ENCODE data around the gene SOCS1. TPM values are rescaled to one million over a fixed set of nuclear protein-coding genes. Genes with fewer than 3 reads are reported as not detected.
"Not testable (repeated sequence)": the region's sequence is repeated elsewhere in the genome, so short reads cannot be mapped to it uniquely, and the experiment has no call there.

Gene SOCS1
- total RNA-seq, 1 donor from 2014 or later, result 1.7 TPM

GRCh38 chr16:11290102-11290893, 34.3 kb upstream of the SOCS1 start:
- no peak for DNase-seq (ENCODE audit: low spot score)
- intact Hi-C loops (cut with DNase I), result no loop called here

- DNase-seq (ENCODE audit: low spot score); intact Hi-C loops (cut with DNase I): not testable (repeated sequence)
Observed at GRCh38 chr16:11289696-11290095, 33.7 kb upstream of the SOCS1 start.

GRCh38 chr16:11289202-11289601, 33.2 kb upstream of the SOCS1 start:
- intact Hi-C loops (cut with DNase I), result no loop called here
- no peak for DNase-seq (ENCODE audit: low spot score)

GRCh38 chr16:11285842-11286241, 29.8 kb upstream of the SOCS1 start:
- DNase-seq (ENCODE audit: low spot score), result no peak
- intact Hi-C loops (cut with DNase I), result no loop called here

GRCh38 chr16:11283820-11284248, 27.8 kb upstream of the SOCS1 start:
- DNase-seq (ENCODE audit: low spot score), result no peak
- intact Hi-C loops (cut with DNase I), result no loop called here

GRCh38 chr16:11280616-11281522, 24.9 kb upstream of the SOCS1 start, which contains the start of gene PRM1:
TSS of gene PRM1 (minus strand) at chr16:11281330. CDS start at chr16:11281238, 92 bp downstream.
- intact Hi-C loops (cut with DNase I), result no loop called here
- no peak for DNase-seq (ENCODE audit: low spot score)

- intact Hi-C loops (cut with DNase I), result no loop called here
- no peak for DNase-seq (ENCODE audit: low spot score)
Observed at GRCh38 chr16:11278681-11279628, 23.0 kb upstream of the SOCS1 start.

- intact Hi-C loops (cut with DNase I), result no loop called here
- DNase-seq (ENCODE audit: low spot score), result no peak
Observed at GRCh38 chr16:11277607-11278337, 21.8 kb upstream of the SOCS1 start.

- intact Hi-C loops (cut with DNase I), result no loop called here
- no peak for DNase-seq (ENCODE audit: low spot score)
Observed at GRCh38 chr16:11276896-11277593, 21.0 kb upstream of the SOCS1 start.

- DNase-seq (ENCODE audit: low spot score), result no peak
- intact Hi-C loops (cut with DNase I), result no loop called here
Observed at GRCh38 chr16:11276143-11276895, 20.3 kb upstream of the SOCS1 start, which contains the start of gene PRM2. TSS of gene PRM2 (minus strand) at chr16:11276480. CDS start at chr16:11276370, 110 bp downstream.

GRCh38 chr16:11274964-11275363, 19.0 kb upstream of the SOCS1 start:
- intact Hi-C loops (cut with DNase I), result no loop called here
- DNase-seq (ENCODE audit: low spot score), result no peak

GRCh38 chr16:11273721-11274324, 17.8 kb upstream of the SOCS1 start:
- no peak for DNase-seq (ENCODE audit: low spot score)
- intact Hi-C loops (cut with DNase I), result no loop called here

GRCh38 chr16:11272921-11273720, 17.1 kb upstream of the SOCS1 start, which contains the start of gene PRM3:
TSS of gene PRM3 (minus strand) at chr16:11273629. CDS start at chr16:11273595, 34 bp downstream.
- intact Hi-C loops (cut with DNase I), result no loop called here
- DNase-seq (ENCODE audit: low spot score), result no peak

GRCh38 chr16:11272484-11272883, 16.5 kb upstream of the SOCS1 start:
- no peak for DNase-seq (ENCODE audit: low spot score)
- intact Hi-C loops (cut with DNase I), result no loop called here

GRCh38 chr16:11271610-11272009, 15.6 kb upstream of the SOCS1 start:
- no peak for DNase-seq (ENCODE audit: low spot score)
- intact Hi-C loops (cut with DNase I), result no loop called here

GRCh38 chr16:11270602-11271162, 14.7 kb upstream of the SOCS1 start:
- intact Hi-C loops (cut with DNase I), result no loop called here
- no peak for DNase-seq (ENCODE audit: low spot score)

Data from cardiac septum (tissue), 1 donor.